Endothelial cell of umbilical vein (primary cell): ENCODE data around the gene ADD2. TPM values are rescaled to one million over a fixed set of nuclear protein-coding genes. Genes with fewer than 3 reads are reported as not detected.

Experiments
- BruUV-seq: library from RNA; stranded (reverse); fragments of 400-500 nt; replicated peaks from 2 replicates; lab custom pipeline; 2021; lab: Mats Ljungman, UMichigan
- CTCF ChIA-PET: fragments of 300-600, 350-600 bp; sonication (Branson Sonifier 250); formaldehyde crosslinking; loops from one replicate; lab custom pipeline; 2021; ENCODE audit warnings: antibody characterized with exemption, inconsistent platforms; lab: Charles Lee
- POLR2A ChIA-PET: fragments of 300-600, 350-600 bp; sonication (Branson Sonifier 250); formaldehyde crosslinking; loops from one replicate; lab custom pipeline; 2021; ENCODE audit warnings: antibody characterized with exemption, inconsistent platforms; lab: Charles Lee
- DNase-seq: peaks from one replicate; pipeline ENCODE4 v3.0.0-alpha.2; 2011; ENCODE audit warnings: low read depth, low spot score
- FAIRE-seq: peaks from 2 replicates; lab custom pipeline; 2011; peaks lifted over from hg19 to GRCh38; lab: Jason Lieb, UNC
- H2AFZ ChIP-seq: 2 replicates; pipeline ENCODE4 v1.6.0; 2012; ENCODE audit warnings: low read depth, low read length, control low read depth, inconsistent platforms
- H3K27ac ChIP-seq: 2 replicates; pipeline ENCODE4 v1.5.1; 2011; ENCODE audit warnings: low read depth, mild to moderate bottlenecking, control low read depth, low read length, moderate library complexity; ENCODE audit not compliant: insufficient read depth
- H3K27me3 ChIP-seq, 2 experiments: 2 replicates each; pipeline versions ENCODE4 v1.6.0 to v1.6.1; 2011; ENCODE audit warnings: low read length in 2 of 2, mixed read lengths in 1 of 2; ENCODE audit not compliant: control insufficient read depth in 2 of 2, insufficient read depth in 2 of 2
- H3K36me3 ChIP-seq, 2 experiments: 2 replicates in 1 of 2; 3 replicates in 1 of 2; pipeline ENCODE4 v1.5.1; 2011; ENCODE audit warnings: low read length in 2 of 2, mild to moderate bottlenecking in 1 of 2, moderate library complexity in 1 of 2; ENCODE audit not compliant: control insufficient read depth in 2 of 2, insufficient read depth in 2 of 2; ENCODE audit errors: extremely low read depth in 1 of 2
- H3K4me1 ChIP-seq: 3 replicates; pipeline ENCODE4 v1.5.1; 2011; ENCODE audit warnings: mild to moderate bottlenecking, low read length; ENCODE audit not compliant: control insufficient read depth, insufficient read depth; ENCODE audit errors: extremely low read depth
- H3K4me2 ChIP-seq: 2 replicates; pipeline ENCODE4 v1.6.1; 2011; ENCODE audit warnings: low read length, control low read depth, mixed read lengths; ENCODE audit not compliant: insufficient read depth
- H3K4me3 ChIP-seq, 3 experiments: fragments of 200-600 bp in 1 of 3; sonication (generic), shearing (Covaris generic) in 1 of 3; replicated peaks in 1 of 3; 2 replicates each; pipeline ENCODE4 v1.5.1; 2011 to 2016; ENCODE audit warnings: control low read depth in 3 of 3, low read length in 3 of 3, mild to moderate bottlenecking in 2 of 3, inconsistent platforms in 1 of 3, low read depth in 1 of 3, moderate library complexity in 1 of 3; ENCODE audit not compliant: insufficient read depth in 1 of 3
- H3K79me2 ChIP-seq: 2 replicates; pipeline ENCODE4 v1.6.0; 2012; ENCODE audit warnings: low read length, inconsistent platforms; ENCODE audit not compliant: control insufficient read depth, insufficient read depth
- H3K9ac ChIP-seq: replicated peaks from 2 replicates; pipeline ENCODE3; 2011; ENCODE audit warnings: low read length, control low read depth; ENCODE audit not compliant: insufficient read depth; ENCODE audit errors: extremely low read depth
- H3K9me1 ChIP-seq: replicated peaks from 3 replicates; pipeline ENCODE4 v1.6.0; 2011; ENCODE audit warnings: mild to moderate bottlenecking, low read length; ENCODE audit not compliant: control insufficient read depth, insufficient read depth; ENCODE audit errors: extremely low read depth
- H3K9me3 ChIP-seq: replicated peaks from 2 replicates; pipeline ENCODE4 v1.5.1; 2012; ENCODE audit warnings: low read length, inconsistent platforms; ENCODE audit not compliant: control insufficient read depth, insufficient read depth
- H4K20me1 ChIP-seq: replicated peaks from 2 replicates; pipeline ENCODE3; 2011; ENCODE audit warnings: mild to moderate bottlenecking, low read length; ENCODE audit not compliant: control insufficient read depth, insufficient read depth; ENCODE audit errors: extremely low read depth
- EZH2 ChIP-seq: IDR thresholded peaks from 2 replicates; pipeline ENCODE4 v1.6.1; 2012; ENCODE audit warnings: borderline replicate concordance, low read depth, mild to moderate bottlenecking, moderate library complexity, low read length, inconsistent platforms; ENCODE audit not compliant: severe bottlenecking
- FOS ChIP-seq: IDR thresholded peaks from 2 replicates; pipeline ENCODE4 v1.6.1; 2011; ENCODE audit warnings: mild to moderate bottlenecking, low read length, moderate library complexity, borderline replicate concordance; ENCODE audit not compliant: insufficient read depth
- GATA2 ChIP-seq: IDR thresholded peaks from 2 replicates; pipeline ENCODE4 v1.7.0; 2011; ENCODE audit warnings: low read depth, mild to moderate bottlenecking, moderate library complexity, mixed read lengths, low read length; ENCODE audit not compliant: insufficient read length, insufficient read depth
- JUN ChIP-seq: IDR thresholded peaks from 2 replicates; pipeline ENCODE4 v1.6.1; 2011; ENCODE audit warnings: borderline replicate concordance, low read depth; ENCODE audit not compliant: insufficient read length, insufficient read depth
- MYC ChIP-seq: IDR thresholded peaks from one replicate; pipeline ENCODE4 v1.6.1; 2011; ENCODE audit warnings: mild to moderate bottlenecking, low read depth, low read length
- POLR2A ChIP-seq: IDR thresholded peaks from 2 replicates; pipeline ENCODE4 v1.6.1; 2012; ENCODE audit warnings: low read depth, mild to moderate bottlenecking, control low read depth, low read length
- POLR2AphosphoS5 ChIP-seq: IDR thresholded peaks from 2 replicates; pipeline ENCODE4 v1.6.1; 2012; ENCODE audit warnings: low read depth, mild to moderate bottlenecking, control low read depth, low read length, moderate library complexity; ENCODE audit not compliant: insufficient read depth
- dilution Hi-C: fragments of 300-500 bp; cut with MboI; formaldehyde crosslinking; loops from one replicate; pipeline ENCODE4 v1.15.0; 2019; ENCODE audit warnings: low sequenced_read_pairs; ENCODE audit not compliant: extremely low pct_ligation_motif_present
- intact Hi-C: fragments of 100-400 bp; cut with micrococcal nuclease; formaldehyde crosslinking; loops from one replicate; pipeline ENCODE4 v1.10.0; 2022
- polyA plus RNA-seq, 4 experiments: library from polyadenylated mRNA; depleted of rRNA in 3 of 4; stranded (reverse) in 3 of 4; unstranded in 1 of 4; fragments of >200 nt; gene quantifications; 2 replicates each; pipeline versions ENCODE4 v1.2.1 to v1.2.3, GENCODE V29; 2011 to 2012; ENCODE audit warnings: missing spikeins in 1 of 4
- total RNA-seq: library from RNA; stranded (reverse); gene quantifications from 2 replicates; pipeline ENCODE4 v1.2.3, GENCODE V29; 2021
- TF ChIP-seq, protein P1 (sequence below), 2 donors: IDR thresholded peaks; 1 replicate in 1 of 2; 2 replicates in 1 of 2; pipeline ENCODE4 v1.5.1; 2011; ENCODE audit warnings: low read length in 2 of 2, mild to moderate bottlenecking in 2 of 2, moderate library complexity in 2 of 2, control low read depth in 1 of 2, inconsistent platforms in 1 of 2, low read depth in 1 of 2; ENCODE audit not compliant: insufficient read depth in 1 of 2; ENCODE audit errors: extremely low read depth in 1 of 2
- TF ChIP-seq, protein P2 (sequence below): IDR thresholded peaks from 2 replicates; pipeline ENCODE4 v1.6.1; 2011; ENCODE audit not compliant: insufficient read depth, insufficient read length

Gene ADD2
- total and polyA plus RNA-seq, 2 donors (not counting 3 experiments of a cell fraction or from before 2014, with no cell fraction given), result 0.17 TPM; not detected in 1

DNA sequence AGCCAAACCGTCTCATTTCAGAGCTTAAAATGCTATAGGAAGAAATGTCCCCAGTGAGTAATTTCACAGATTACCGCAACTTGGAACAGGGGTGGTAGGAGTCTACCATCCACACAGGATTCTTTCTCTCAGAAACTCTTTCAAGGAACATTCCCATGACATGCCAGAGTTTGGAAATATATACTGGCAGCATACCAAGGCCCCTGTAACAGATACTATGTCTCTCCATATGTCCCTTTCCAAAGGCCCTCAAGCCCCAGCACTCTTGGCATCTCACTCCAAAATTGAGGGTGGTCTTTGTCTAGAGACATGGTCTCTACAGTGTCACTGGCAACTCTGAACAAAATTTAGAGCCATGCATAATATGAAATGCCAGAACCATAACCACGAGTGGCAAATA is 11.5 kb upstream of the ADD2 start:
- Histone ChIP-seq H3K36me3 (no peaks in the 10 kb centered on the region), H3K9me3 (no peaks in the 10 kb centered on the region), H3K9ac (no peak overlapping the region), H3K27ac (no peak overlapping the region), H3K79me2 (no peaks in the 10 kb centered on the region), H3K4me1 (no peaks in the 10 kb centered on the region), H4K20me1 (no peaks in the 10 kb centered on the region), H3K4me3 (no peak overlapping the region), H3K27me3 (peaks cover 21 to 23% of the 10 kb centered on the region in 2 experiments), H3K9me1 (no peaks in the 10 kb centered on the region), H2AFZ (no peak overlapping the region), H3K4me2 (no peak overlapping the region)
- TF ChIP-seq MYC, result no peak
- TF ChIP-seq JUN, result no peak
- no peak for TF ChIP-seq EZH2
- no peak for TF ChIP-seq POLR2A
- TF ChIP-seq GATA2, result no peak
- DNase-seq (no peak), FAIRE-seq (no peak)
- no TSS peak for BruUV-seq
- CTCF ChIA-PET, result interaction anchor here (3.2 kb wide), 1 partner anchor 10 kb away, joined by 17 read pairs; the partner anchor contains the start of gene FIGLA
- dilution Hi-C loops (no loop called here), intact Hi-C loops (no loop called here)
- POLR2A ChIA-PET, result no interaction called here

DNA sequence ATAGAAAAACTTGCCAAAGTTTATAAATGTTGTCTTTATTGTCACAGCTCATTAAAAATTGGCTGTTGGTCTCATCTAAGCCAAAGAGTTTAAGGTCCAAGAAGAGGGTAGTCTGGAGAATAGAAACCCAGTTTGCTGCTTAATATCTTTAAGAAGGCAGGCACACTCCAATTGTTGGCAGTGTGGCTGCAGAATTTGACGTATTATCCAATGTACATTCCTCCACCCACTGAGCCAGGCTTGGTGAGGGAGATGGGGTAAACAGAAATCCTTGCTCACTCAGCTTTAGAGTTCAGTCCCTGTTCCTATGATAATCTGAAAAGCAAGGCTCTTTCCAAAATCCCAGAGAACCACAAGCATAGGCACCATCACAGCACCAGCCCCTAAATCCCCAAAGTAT is 10.7 kb upstream of the ADD2 start:
- Histone ChIP-seq H3K9me1 (no peaks in the 10 kb centered on the region), H3K9ac (no peak overlapping the region), H3K36me3 (no peaks in the 10 kb centered on the region), H3K79me2 (no peaks in the 10 kb centered on the region), H3K4me2 (no peak overlapping the region), H3K27me3 (peaks cover 18 to 26% of the 10 kb centered on the region in 2 experiments), H4K20me1 (no peaks in the 10 kb centered on the region), H3K4me1 (no peaks in the 10 kb centered on the region), H2AFZ (no peak overlapping the region), H3K9me3 (no peaks in the 10 kb centered on the region), H3K27ac (no peak overlapping the region), H3K4me3 (no peak overlapping the region)
- dilution Hi-C loops, result no loop called here
- no peak for DNase-seq
- no peak for TF ChIP-seq POLR2AphosphoS5
- TF ChIP-seq, protein P1, sequence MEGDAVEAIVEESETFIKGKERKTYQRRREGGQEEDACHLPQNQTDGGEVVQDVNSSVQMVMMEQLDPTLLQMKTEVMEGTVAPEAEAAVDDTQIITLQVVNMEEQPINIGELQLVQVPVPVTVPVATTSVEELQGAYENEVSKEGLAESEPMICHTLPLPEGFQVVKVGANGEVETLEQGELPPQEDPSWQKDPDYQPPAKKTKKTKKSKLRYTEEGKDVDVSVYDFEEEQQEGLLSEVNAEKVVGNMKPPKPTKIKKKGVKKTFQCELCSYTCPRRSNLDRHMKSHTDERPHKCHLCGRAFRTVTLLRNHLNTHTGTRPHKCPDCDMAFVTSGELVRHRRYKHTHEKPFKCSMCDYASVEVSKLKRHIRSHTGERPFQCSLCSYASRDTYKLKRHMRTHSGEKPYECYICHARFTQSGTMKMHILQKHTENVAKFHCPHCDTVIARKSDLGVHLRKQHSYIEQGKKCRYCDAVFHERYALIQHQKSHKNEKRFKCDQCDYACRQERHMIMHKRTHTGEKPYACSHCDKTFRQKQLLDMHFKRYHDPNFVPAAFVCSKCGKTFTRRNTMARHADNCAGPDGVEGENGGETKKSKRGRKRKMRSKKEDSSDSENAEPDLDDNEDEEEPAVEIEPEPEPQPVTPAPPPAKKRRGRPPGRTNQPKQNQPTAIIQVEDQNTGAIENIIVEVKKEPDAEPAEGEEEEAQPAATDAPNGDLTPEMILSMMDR (IDR thresholded peaks at IDR 0.05; ENCODE audit: extremely low read depth in 1 of 2, insufficient read depth in 1 of 2, low read depth in 1 of 2, low read length in 2 of 2), result no peak
- no peak for TF ChIP-seq GATA2
- TF ChIP-seq, protein P2, sequence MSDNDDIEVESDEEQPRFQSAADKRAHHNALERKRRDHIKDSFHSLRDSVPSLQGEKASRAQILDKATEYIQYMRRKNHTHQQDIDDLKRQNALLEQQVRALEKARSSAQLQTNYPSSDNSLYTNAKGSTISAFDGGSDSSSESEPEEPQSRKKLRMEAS, result no peak
- TF ChIP-seq JUN, result no peak
- no peak for TF ChIP-seq EZH2
- no peak for TF ChIP-seq FOS
- intact Hi-C loops, result no loop called here
- BruUV-seq, result no TSS peak
- CTCF ChIA-PET, result interaction anchor here (1.2 to 3.2 kb wide), 3 partner anchors 11 to 475 kb away, joined by 4 to 17 read pairs (median 4); partner anchors contain the start of gene FIGLA
- no peak for FAIRE-seq
- POLR2A ChIA-PET, result no interaction called here
